ENCODE results near the gene SULT1E1.

SULT1E1 gene

DNA sequence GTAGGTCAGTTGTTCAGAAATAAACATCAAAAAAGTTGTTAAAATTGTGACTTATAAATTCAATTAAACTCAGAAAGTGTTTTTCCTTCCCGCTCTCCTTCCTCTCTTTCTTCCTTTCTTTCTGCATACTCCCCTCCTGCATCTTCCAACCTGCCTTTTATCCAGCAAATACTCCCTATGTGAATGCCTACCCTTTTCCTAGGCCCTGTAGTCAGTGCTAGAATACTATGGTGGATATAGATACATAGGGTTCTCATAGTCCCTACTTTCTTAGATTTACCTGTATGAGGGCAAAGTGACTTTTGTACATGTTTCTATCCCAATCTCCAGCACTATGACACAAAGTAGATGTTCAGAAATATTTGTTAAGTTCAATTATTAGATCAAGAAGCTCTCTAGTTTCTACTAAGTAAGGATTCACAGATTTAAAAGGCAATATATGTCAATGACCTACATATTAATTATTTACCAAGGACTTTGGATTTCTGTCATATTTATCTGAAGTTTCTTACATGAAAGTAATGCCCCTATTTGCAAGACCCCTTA, 732 bp downstream of the SULT1E1 start:
- H3K4me3 ChIP-seq (ENCODE audit: low read depth, low read length), result no peak overlapping the region
- TF ChIP-seq POLR2A (IDR thresholded peaks at IDR 0.05; ENCODE audit: extremely low read depth, insufficient read length) (no peak), MYC (IDR thresholded peaks at IDR 0.05; ENCODE audit: low read depth, low read length) (no peak)
- TF ChIP-seq, protein P1, sequence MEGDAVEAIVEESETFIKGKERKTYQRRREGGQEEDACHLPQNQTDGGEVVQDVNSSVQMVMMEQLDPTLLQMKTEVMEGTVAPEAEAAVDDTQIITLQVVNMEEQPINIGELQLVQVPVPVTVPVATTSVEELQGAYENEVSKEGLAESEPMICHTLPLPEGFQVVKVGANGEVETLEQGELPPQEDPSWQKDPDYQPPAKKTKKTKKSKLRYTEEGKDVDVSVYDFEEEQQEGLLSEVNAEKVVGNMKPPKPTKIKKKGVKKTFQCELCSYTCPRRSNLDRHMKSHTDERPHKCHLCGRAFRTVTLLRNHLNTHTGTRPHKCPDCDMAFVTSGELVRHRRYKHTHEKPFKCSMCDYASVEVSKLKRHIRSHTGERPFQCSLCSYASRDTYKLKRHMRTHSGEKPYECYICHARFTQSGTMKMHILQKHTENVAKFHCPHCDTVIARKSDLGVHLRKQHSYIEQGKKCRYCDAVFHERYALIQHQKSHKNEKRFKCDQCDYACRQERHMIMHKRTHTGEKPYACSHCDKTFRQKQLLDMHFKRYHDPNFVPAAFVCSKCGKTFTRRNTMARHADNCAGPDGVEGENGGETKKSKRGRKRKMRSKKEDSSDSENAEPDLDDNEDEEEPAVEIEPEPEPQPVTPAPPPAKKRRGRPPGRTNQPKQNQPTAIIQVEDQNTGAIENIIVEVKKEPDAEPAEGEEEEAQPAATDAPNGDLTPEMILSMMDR (IDR thresholded peaks at IDR 0.05; ENCODE audit: low read depth, low read length), result no peak
- TF ChIP-seq, protein P2, sequence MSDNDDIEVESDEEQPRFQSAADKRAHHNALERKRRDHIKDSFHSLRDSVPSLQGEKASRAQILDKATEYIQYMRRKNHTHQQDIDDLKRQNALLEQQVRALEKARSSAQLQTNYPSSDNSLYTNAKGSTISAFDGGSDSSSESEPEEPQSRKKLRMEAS (IDR thresholded peaks at IDR 0.05; ENCODE audit: low read depth, low read length), result no peak
- no peak for DNase-seq (ENCODE audit: low read depth)

DNA sequence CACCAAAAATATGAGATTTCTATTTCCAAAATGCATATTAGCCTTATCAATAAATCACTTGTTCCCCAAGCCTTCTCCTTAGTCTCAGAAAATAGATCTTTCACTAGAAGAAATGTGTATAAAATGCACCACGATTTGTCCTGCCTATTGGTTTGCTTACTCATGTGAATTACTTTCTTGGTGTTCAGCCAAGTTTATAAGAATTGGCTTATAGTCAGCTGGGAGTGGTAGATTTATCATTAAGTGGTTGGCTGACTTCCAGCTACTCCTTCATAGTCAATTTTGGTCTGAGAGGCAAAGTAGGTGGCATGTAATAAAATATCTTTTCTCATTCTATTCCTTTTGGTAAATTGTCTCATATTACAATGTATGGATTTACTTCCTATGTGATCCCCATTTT, 1.3 kb downstream of the SULT1E1 start:
- no peak overlapping the region for H3K4me3 ChIP-seq (ENCODE audit: low read depth, low read length)
- TF ChIP-seq, protein P2 (IDR thresholded peaks at IDR 0.05; ENCODE audit: low read depth, low read length), result no peak
- no peak for TF ChIP-seq MYC (IDR thresholded peaks at IDR 0.05; ENCODE audit: low read depth, low read length)
- TF ChIP-seq POLR2A (IDR thresholded peaks at IDR 0.05; ENCODE audit: extremely low read depth, insufficient read length), result no peak
- TF ChIP-seq, protein P1 (IDR thresholded peaks at IDR 0.05; ENCODE audit: low read depth, low read length), result no peak
- DNase-seq (ENCODE audit: low read depth), result no peak

DNA sequence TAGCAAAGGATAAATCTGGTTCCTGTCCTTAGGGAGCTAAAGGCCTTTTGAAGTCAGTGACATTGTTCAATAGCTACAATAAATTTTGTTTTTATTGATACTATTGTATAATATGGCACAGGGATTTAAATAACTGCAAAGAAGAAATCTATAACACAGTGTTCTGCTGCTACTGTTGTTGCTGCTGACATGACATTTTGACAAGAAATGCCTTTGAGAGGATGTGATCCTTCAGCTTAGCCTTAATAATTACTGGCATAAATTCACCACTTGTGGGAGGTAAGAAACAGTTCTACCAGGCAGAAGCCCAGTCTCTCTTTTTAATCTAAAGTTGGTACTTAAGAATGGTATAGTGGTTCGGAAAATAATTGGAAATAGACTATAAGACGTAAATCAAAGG, 4.1 kb downstream of the SULT1E1 start:
- TF ChIP-seq, protein P2 (IDR thresholded peaks at IDR 0.05; ENCODE audit: low read depth, low read length), result no peak
- TF ChIP-seq POLR2A (IDR thresholded peaks at IDR 0.05; ENCODE audit: extremely low read depth, insufficient read length) (no peak), MYC (IDR thresholded peaks at IDR 0.05; ENCODE audit: low read depth, low read length) (no peak)
- TF ChIP-seq, protein P1 (IDR thresholded peaks at IDR 0.05; ENCODE audit: low read depth, low read length), result no peak
- DNase-seq (ENCODE audit: low read depth), result no peak
- no peak overlapping the region for H3K4me3 ChIP-seq (ENCODE audit: low read depth, low read length)

DNA sequence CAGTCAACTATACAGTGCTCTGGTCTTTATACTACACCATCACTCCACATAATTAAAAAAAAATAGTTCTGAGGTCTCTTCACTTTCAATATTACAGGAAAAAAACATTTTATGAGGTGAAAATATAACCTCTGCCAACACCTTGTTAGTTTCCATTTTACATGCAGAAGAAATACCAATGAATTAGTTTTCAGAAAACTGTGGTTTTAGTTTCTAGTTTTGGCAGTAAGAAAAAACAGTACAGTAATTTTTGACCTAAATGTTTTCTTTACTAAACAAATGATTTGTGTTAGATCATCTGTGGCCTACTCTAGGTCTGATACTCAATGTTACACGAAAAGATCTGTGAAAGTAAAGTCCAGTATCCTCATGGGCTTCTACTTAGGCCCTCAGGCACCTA, 10.0 kb downstream of the SULT1E1 start:
- H3K4me3 ChIP-seq (ENCODE audit: low read depth, low read length), result no peak overlapping the region
- no peak for DNase-seq (ENCODE audit: low read depth)
- no peak for TF ChIP-seq MYC (IDR thresholded peaks at IDR 0.05; ENCODE audit: low read depth, low read length)
- TF ChIP-seq, protein P2 (IDR thresholded peaks at IDR 0.05; ENCODE audit: low read depth, low read length), result no peak
- no peak for TF ChIP-seq POLR2A (IDR thresholded peaks at IDR 0.05; ENCODE audit: extremely low read depth, insufficient read length)
- TF ChIP-seq, protein P1 (IDR thresholded peaks at IDR 0.05; ENCODE audit: low read depth, low read length), result no peak

DNA sequence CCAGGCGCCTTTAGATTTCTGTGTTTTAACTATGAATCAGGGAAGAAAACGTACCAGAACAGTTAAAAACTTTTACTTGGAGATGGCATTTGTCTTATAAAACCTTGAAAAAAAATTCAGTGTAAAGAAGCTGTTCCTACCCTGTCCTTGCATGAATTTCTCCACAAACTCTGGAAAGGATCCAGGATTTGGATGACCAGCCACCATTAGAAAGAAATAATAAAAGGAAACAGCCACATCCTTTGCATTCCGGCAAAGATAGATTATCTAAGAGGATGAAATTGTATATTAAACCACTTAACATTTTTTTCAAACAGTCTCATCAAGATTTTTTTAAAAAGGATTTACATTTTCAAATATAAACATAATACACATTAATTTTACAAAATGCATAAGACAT, 10.6 kb downstream of the SULT1E1 start:
- no peak overlapping the region for H3K4me3 ChIP-seq (ENCODE audit: low read depth, low read length)
- DNase-seq (ENCODE audit: low read depth), result no peak

More for the DNA sequence above, 10.6 kb downstream of the SULT1E1 start:
- TF ChIP-seq, protein P2 (IDR thresholded peaks at IDR 0.05; ENCODE audit: low read depth, low read length), result no peak
- TF ChIP-seq, protein P1 (IDR thresholded peaks at IDR 0.05; ENCODE audit: low read depth, low read length), result no peak
- TF ChIP-seq POLR2A (IDR thresholded peaks at IDR 0.05; ENCODE audit: extremely low read depth, insufficient read length) (no peak), MYC (IDR thresholded peaks at IDR 0.05; ENCODE audit: low read depth, low read length) (no peak)
